SU-DHL-6 (cell line): ENCODE results near the gene SLC27A1.

Experiments
- EZH2phosphoT487 ChIP-seq: fragments of 200-600 bp; sonication (generic), shearing (Covaris generic); conservative IDR thresholded peaks from 2 replicates; pipeline ENCODE4 v1.6.1; 2018; ENCODE audit warnings: mild to moderate bottlenecking, antibody characterized with exemption, low read length, moderate library complexity, mixed read lengths
- TF ChIP-seq, protein P1 (sequence below): fragments of 200-600 bp; sonication (generic); IDR thresholded peaks from one replicate; pipeline ENCODE4 v1.5.1; 2017; ENCODE audit warnings: antibody characterized with exemption, mild to moderate bottlenecking, low read length, moderate library complexity; ENCODE audit not compliant: insufficient read depth, poor library complexity, severe bottlenecking

GRCh38 chr19:17451820-17452219 lies 18.5 kb upstream of the SLC27A1 start:
- TF ChIP-seq, protein P1, sequence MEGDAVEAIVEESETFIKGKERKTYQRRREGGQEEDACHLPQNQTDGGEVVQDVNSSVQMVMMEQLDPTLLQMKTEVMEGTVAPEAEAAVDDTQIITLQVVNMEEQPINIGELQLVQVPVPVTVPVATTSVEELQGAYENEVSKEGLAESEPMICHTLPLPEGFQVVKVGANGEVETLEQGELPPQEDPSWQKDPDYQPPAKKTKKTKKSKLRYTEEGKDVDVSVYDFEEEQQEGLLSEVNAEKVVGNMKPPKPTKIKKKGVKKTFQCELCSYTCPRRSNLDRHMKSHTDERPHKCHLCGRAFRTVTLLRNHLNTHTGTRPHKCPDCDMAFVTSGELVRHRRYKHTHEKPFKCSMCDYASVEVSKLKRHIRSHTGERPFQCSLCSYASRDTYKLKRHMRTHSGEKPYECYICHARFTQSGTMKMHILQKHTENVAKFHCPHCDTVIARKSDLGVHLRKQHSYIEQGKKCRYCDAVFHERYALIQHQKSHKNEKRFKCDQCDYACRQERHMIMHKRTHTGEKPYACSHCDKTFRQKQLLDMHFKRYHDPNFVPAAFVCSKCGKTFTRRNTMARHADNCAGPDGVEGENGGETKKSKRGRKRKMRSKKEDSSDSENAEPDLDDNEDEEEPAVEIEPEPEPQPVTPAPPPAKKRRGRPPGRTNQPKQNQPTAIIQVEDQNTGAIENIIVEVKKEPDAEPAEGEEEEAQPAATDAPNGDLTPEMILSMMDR = no peak
- TF ChIP-seq EZH2phosphoT487 = no peak
